SK-N-SH (cell line): ENCODE results near the gene RNF166. TPM values are rescaled to one million over a fixed set of nuclear protein-coding genes. Genes with fewer than 3 reads are reported as not detected.
A peak's percentile ranks its signal among the peaks of the same experiment; 100 is the strongest.

ENCODE experiments used
- CTCF ChIA-PET: fragments of 300-600, 350-600 bp; formaldehyde crosslinking; extraction: SDS; loops from one replicate; lab custom pipeline; 2021; lab: Yijun Ruan, JAX
- POLR2A ChIA-PET: fragments of 350-600 bp; sonication (Branson Sonifier 250); formaldehyde crosslinking; extraction: SDS; loops from one replicate; lab custom pipeline; 2020; ENCODE audit warnings: antibody characterized with exemption, inconsistent platforms; lab: Yijun Ruan, JAX
- DNase-seq: peaks from one replicate; pipeline ENCODE4 v3.0.0; 2012
- H2AFZ ChIP-seq: fragments of 200-600 bp; sonication (generic); 2 replicates; pipeline ENCODE4 v1.8.1; 2016; ENCODE audit warnings: antibody characterized with exemption, mild to moderate bottlenecking, low read depth
- H3F3A ChIP-seq: fragments of 200-600 bp; sonication (generic); replicated peaks from 2 replicates; pipeline ENCODE3; 2016; ENCODE audit warnings: antibody characterized with exemption, mild to moderate bottlenecking; ENCODE audit not compliant: insufficient read depth
- H3K27ac ChIP-seq, 2 experiments: fragments of 200-500 bp in 1 of 2; fragments of 200-600 bp in 1 of 2; sonication (Bioruptor generic) in 1 of 2; sonication (generic), shearing (Covaris generic) in 1 of 2; 2 replicates each; pipeline versions ENCODE4 v1.5.1 to v1.6.1; 2014 to 2016; ENCODE audit warnings: low read depth in 2 of 2, inconsistent platforms in 1 of 2, low read length in 1 of 2, mild to moderate bottlenecking in 1 of 2, mixed read lengths in 1 of 2
- H3K27me3 ChIP-seq: fragments of 200-600 bp; sonication (generic), shearing (Covaris generic); 2 replicates; pipeline ENCODE4 v1.6.1; 2016; ENCODE audit warnings: mixed run types; ENCODE audit not compliant: insufficient read depth
- H3K36me3 ChIP-seq, 2 experiments: fragments of 200-500 bp in 1 of 2; fragments of 200-600 bp in 1 of 2; sonication (Bioruptor generic) in 1 of 2; sonication (generic) in 1 of 2; replicated peaks in 1 of 2; 2 replicates each; pipeline versions ENCODE3 to v1.5.1; 2014 to 2016; ENCODE audit warnings: low read length in 1 of 2, mild to moderate bottlenecking in 1 of 2; ENCODE audit not compliant: insufficient read depth in 2 of 2, control insufficient read depth in 1 of 2
- H3K4me1 ChIP-seq, 2 experiments: fragments of 200-500 bp in 1 of 2; fragments of 200-600 bp in 1 of 2; sonication (Bioruptor generic) in 1 of 2; sonication (generic), shearing (Covaris generic) in 1 of 2; 2 replicates each; pipeline versions ENCODE4 v1.5.1 to v1.6.1; 2014 to 2016; ENCODE audit warnings: low read depth in 1 of 2, low read length in 1 of 2, mixed run types in 1 of 2; ENCODE audit not compliant: insufficient read depth in 2 of 2, control insufficient read depth in 1 of 2
- H3K4me2 ChIP-seq: fragments of 200-600 bp; sonication (generic), shearing (Covaris generic); 2 replicates; pipeline ENCODE4 v1.6.1; 2017; ENCODE audit warnings: mixed run types
- H3K4me3 ChIP-seq, 2 experiments: fragments of 200-500 bp in 1 of 2; fragments of 200-600 bp in 1 of 2; sonication (Bioruptor generic) in 1 of 2; sonication (generic), shearing (Covaris generic) in 1 of 2; 2 replicates each; pipeline versions ENCODE4 v1.5.1 to v1.8.1; 2014 to 2016; ENCODE audit warnings: low read depth in 2 of 2, inconsistent platforms in 1 of 2, low read length in 1 of 2, mild to moderate bottlenecking in 1 of 2, mixed read lengths in 1 of 2, moderate library complexity in 1 of 2
- H3K79me2 ChIP-seq: fragments of 200-600 bp; sonication (generic); 2 replicates; pipeline ENCODE4 v1.8.1; 2017; ENCODE audit warnings: mild to moderate bottlenecking; ENCODE audit not compliant: insufficient read depth
- H3K9ac ChIP-seq: fragments of 200-600 bp; sonication (generic); 2 replicates; pipeline ENCODE4 v1.6.1; 2017; ENCODE audit warnings: mixed run types
- H3K9me2 ChIP-seq: fragments of 200-600 bp; sonication (generic); 2 replicates; pipeline ENCODE4 v1.6.1; 2017; ENCODE audit warnings: mixed run types
- H3K9me3 ChIP-seq: fragments of 200-600 bp; sonication (generic); 2 replicates; pipeline ENCODE4 v1.6.1; 2017; ENCODE audit warnings: mixed run types, mild to moderate bottlenecking, moderate library complexity
- H4K20me1 ChIP-seq: fragments of 200-600 bp; sonication (generic); 2 replicates; pipeline ENCODE4 v1.6.1; 2017; ENCODE audit warnings: mild to moderate bottlenecking, mixed run types; ENCODE audit not compliant: insufficient read depth
- CHD2 ChIP-seq: fragments of 150-350 bp; IDR thresholded peaks from 2 replicates; pipeline ENCODE4 v1.6.1; 2018; ENCODE audit warnings: low read length; ENCODE audit not compliant: partially characterized antibody
- CTCF ChIP-seq: fragments of 200-600 bp; sonication (generic); IDR thresholded peaks from 2 replicates; pipeline ENCODE4 v1.6.1; 2017; ENCODE audit warnings: antibody characterized with exemption, mild to moderate bottlenecking, moderate library complexity
- ELF1 ChIP-seq: IDR thresholded peaks from 2 replicates; pipeline ENCODE4 v1.4.0; 2012
- FOXJ3 ChIP-seq: sonication (generic); formaldehyde crosslinking; IDR thresholded peaks from 2 replicates; pipeline ENCODE4 v1.5.1; 2020; ENCODE audit warnings: mild to moderate bottlenecking, missing genetic modification reagents
- GABPA ChIP-seq: IDR thresholded peaks from 2 replicates; pipeline ENCODE4 v1.4.0; 2012; ENCODE audit warnings: low read depth, mild to moderate bottlenecking
- JUND ChIP-seq: IDR thresholded peaks from 2 replicates; pipeline ENCODE4 v1.4.0; 2012
- MAX ChIP-seq: IDR thresholded peaks from 2 replicates; pipeline ENCODE4 v1.4.0; 2012; ENCODE audit warnings: low read depth
- MXI1 ChIP-seq: IDR thresholded peaks from 2 replicates; pipeline ENCODE4 v1.6.1; 2012; ENCODE audit warnings: mild to moderate bottlenecking, low read depth, low read length, improper control_type of control experiment
- NFIC ChIP-seq: IDR thresholded peaks from 2 replicates; pipeline ENCODE4 v1.4.0; 2012; ENCODE audit warnings: borderline replicate concordance
- PBX3 ChIP-seq: IDR thresholded peaks from 2 replicates; pipeline ENCODE4; 2012
- POLR2AphosphoS5 ChIP-seq: IDR thresholded peaks from 2 replicates; pipeline ENCODE4 v1.6.1; 2012; ENCODE audit warnings: low read depth, low read length
- RXRA ChIP-seq: IDR thresholded peaks from 2 replicates; pipeline ENCODE4 v1.4.0; 2012; ENCODE audit warnings: low read depth, mild to moderate bottlenecking, borderline replicate concordance
- TCF12 ChIP-seq: IDR thresholded peaks from 2 replicates; pipeline ENCODE4 v1.4.0; 2012
- TEAD4 ChIP-seq: IDR thresholded peaks from 2 replicates; pipeline ENCODE4 v1.4.0; 2012; ENCODE audit warnings: mild to moderate bottlenecking, borderline replicate concordance; ENCODE audit not compliant: insufficient read depth
- WGBS: methylation state at CpG from one replicate; pipeline ENCODE4 v1.1.6; 2017; ENCODE audit warnings: low lambda C conversion rate; 5-methylcytosine and 5-hydroxymethylcytosine counted together
- polyA plus RNA-seq, 3 experiments: library from polyadenylated mRNA; depleted of rRNA; stranded (reverse); fragments of >200 nt; gene quantifications; 2 replicates each; pipeline ENCODE4 v1.2.3, GENCODE V29; 2012
- TF ChIP-seq, protein P1 (sequence below): IDR thresholded peaks from 2 replicates; pipeline ENCODE4 v1.4.0; 2012; ENCODE audit warnings: low read depth, borderline replicate concordance
- TF ChIP-seq, protein P2 (sequence below): fragments of 150-350 bp; IDR thresholded peaks from 2 replicates; pipeline ENCODE4 v1.6.1; 2017; ENCODE audit warnings: antibody characterized with exemption, low read length, low read depth, borderline replicate concordance
- TF ChIP-seq, protein P3 (sequence below): fragments of 150-350 bp; IDR thresholded peaks from 2 replicates; pipeline ENCODE4 v1.6.1; 2016; ENCODE audit warnings: mild to moderate bottlenecking, low read depth, low read length

The RNF166 gene
- polyA plus RNA-seq, 1 of the 3 experiments (the other 2 are of a cell fraction): 17.2 TPM

GRCh38 chr16:88705801-88706228 lies 393 bp downstream of the RNF166 start:
- ChIA-PET POLR2A (no interaction called here), CTCF (interaction anchor here (1.9 kb wide), 1 partner anchor 31 kb away, joined by 7 read pairs; no protein-coding TSS in a partner anchor)
- Histone ChIP-seq H2AFZ (no peak overlapping the region), H3K4me1 (peaks cover 9 to 16% of the 10 kb centered on the region in 2 experiments; a peak in 3 of 4 replicates), H3K9me3 (no peaks in the 10 kb centered on the region), H3K9me2 (no peaks in the 10 kb centered on the region), H3K27me3 (no peaks in the 10 kb centered on the region), H3F3A (peaks cover 8% of the 10 kb centered on the region), H3K4me2 (peak overlapping the region; percentile 97), H3K9ac (peak overlapping the region; percentile 75), H3K27ac (no peak overlapping the region), H3K79me2 (peaks cover 67% of the 10 kb centered on the region), H4K20me1 (0 out of 2 replicates have a peak, but pooled peaks cover 6% of the 10 kb centered on the region), H3K4me3 (peak overlapping the region; percentile 94 to 99), H3K36me3 (no peaks in the 10 kb centered on the region)
- no peak for DNase-seq
- TF ChIP-seq CTCF: no peak
- TF ChIP-seq FOXJ3 (CRISPR knock-in tag): no peak
- TF ChIP-seq, protein P1, sequence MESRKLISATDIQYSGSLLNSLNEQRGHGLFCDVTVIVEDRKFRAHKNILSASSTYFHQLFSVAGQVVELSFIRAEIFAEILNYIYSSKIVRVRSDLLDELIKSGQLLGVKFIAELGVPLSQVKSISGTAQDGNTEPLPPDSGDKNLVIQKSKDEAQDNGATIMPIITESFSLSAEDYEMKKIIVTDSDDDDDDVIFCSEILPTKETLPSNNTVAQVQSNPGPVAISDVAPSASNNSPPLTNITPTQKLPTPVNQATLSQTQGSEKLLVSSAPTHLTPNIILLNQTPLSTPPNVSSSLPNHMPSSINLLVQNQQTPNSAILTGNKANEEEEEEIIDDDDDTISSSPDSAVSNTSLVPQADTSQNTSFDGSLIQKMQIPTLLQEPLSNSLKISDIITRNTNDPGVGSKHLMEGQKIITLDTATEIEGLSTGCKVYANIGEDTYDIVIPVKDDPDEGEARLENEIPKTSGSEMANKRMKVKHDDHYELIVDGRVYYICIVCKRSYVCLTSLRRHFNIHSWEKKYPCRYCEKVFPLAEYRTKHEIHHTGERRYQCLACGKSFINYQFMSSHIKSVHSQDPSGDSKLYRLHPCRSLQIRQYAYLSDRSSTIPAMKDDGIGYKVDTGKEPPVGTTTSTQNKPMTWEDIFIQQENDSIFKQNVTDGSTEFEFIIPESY: no peak
- TF ChIP-seq TEAD4: no peak
- TF ChIP-seq, protein P2, sequence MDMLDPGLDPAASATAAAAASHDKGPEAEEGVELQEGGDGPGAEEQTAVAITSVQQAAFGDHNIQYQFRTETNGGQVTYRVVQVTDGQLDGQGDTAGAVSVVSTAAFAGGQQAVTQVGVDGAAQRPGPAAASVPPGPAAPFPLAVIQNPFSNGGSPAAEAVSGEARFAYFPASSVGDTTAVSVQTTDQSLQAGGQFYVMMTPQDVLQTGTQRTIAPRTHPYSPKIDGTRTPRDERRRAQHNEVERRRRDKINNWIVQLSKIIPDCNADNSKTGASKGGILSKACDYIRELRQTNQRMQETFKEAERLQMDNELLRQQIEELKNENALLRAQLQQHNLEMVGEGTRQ: no peak
- no peak for TF ChIP-seq PBX3
- TF ChIP-seq, protein P3, sequence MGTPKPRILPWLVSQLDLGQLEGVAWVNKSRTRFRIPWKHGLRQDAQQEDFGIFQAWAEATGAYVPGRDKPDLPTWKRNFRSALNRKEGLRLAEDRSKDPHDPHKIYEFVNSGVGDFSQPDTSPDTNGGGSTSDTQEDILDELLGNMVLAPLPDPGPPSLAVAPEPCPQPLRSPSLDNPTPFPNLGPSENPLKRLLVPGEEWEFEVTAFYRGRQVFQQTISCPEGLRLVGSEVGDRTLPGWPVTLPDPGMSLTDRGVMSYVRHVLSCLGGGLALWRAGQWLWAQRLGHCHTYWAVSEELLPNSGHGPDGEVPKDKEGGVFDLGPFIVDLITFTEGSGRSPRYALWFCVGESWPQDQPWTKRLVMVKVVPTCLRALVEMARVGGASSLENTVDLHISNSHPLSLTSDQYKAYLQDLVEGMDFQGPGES: no peak
- TF ChIP-seq MAX: no peak
- no peak for TF ChIP-seq RXRA
- no peak for TF ChIP-seq NFIC
- TF ChIP-seq JUND: no peak
- no peak for TF ChIP-seq GABPA
- TF ChIP-seq CHD2: no peak
- no peak for TF ChIP-seq TCF12
- no peak for TF ChIP-seq MXI1
- TF ChIP-seq ELF1: no peak
- TF ChIP-seq POLR2AphosphoS5: no peak
- WGBS: 2% methylated on average over 8 of the region's 57 CpGs
